PFSK-1 (cell line): ENCODE results near the gene FCSK.

ENCODE experiments used
- FOXP2 ChIP-seq: optimal IDR thresholded peaks from 2 replicates; pipeline ENCODE3; 2011; ENCODE audit warnings: borderline replicate concordance, control low read depth, inconsistent platforms; ENCODE audit not compliant: insufficient read depth; ENCODE audit errors: extremely low read length, extremely low read depth
- POLR2AphosphoS5 ChIP-seq: IDR thresholded peaks from 2 replicates; pipeline ENCODE4 v1.6.1; 2012; ENCODE audit warnings: low read depth, mild to moderate bottlenecking, control low read depth, low read length, moderate library complexity
- REST ChIP-seq, 2 experiments: IDR thresholded peaks; 2 replicates each; pipeline versions ENCODE4 v1.6.1 to v1.8.0; 2011 to 2012; ENCODE audit warnings: low read depth in 2 of 2, low read length in 2 of 2, control low read depth in 1 of 2, inconsistent platforms in 1 of 2, mild to moderate bottlenecking in 1 of 2, moderate library complexity in 1 of 2; ENCODE audit not compliant: insufficient read depth in 1 of 2
- SIN3A ChIP-seq: IDR thresholded peaks from 2 replicates; pipeline ENCODE4 v1.6.1; 2012; ENCODE audit warnings: mild to moderate bottlenecking, low read length, moderate library complexity, borderline replicate concordance; ENCODE audit not compliant: insufficient read depth
- TAF1 ChIP-seq: IDR thresholded peaks from 2 replicates; pipeline ENCODE4 v1.6.1; 2012; ENCODE audit warnings: low read length, control low read depth, borderline replicate concordance; ENCODE audit not compliant: insufficient read depth

The FCSK gene

GRCh38 chr16:70473446-70474319, 19.3 kb downstream of the FCSK start:
- TF ChIP-seq SIN3A (no peak), POLR2AphosphoS5 (no peak), TAF1 (no peak), REST (IDR thresholded peaks at IDR 0.05; ENCODE audit: insufficient read depth in 1 of 2, low read depth in 2 of 2, low read length in 2 of 2) (no peak), FOXP2 (no peak)

- no peak for TF ChIP-seq FOXP2
- no peak for TF ChIP-seq SIN3A
- TF ChIP-seq REST (IDR thresholded peaks at IDR 0.05; ENCODE audit: insufficient read depth in 1 of 2, low read depth in 2 of 2, low read length in 2 of 2), result no peak
- no peak for TF ChIP-seq TAF1
- no peak for TF ChIP-seq POLR2AphosphoS5
Observed at GRCh38 chr16:70474320-70475053, 20.1 kb downstream of the FCSK start.

GRCh38 chr16:70475054-70475871, 20.9 kb downstream of the FCSK start:
- TF ChIP-seq TAF1 (no peak), SIN3A (no peak), FOXP2 (no peak), POLR2AphosphoS5 (no peak), REST (IDR thresholded peaks at IDR 0.05; ENCODE audit: insufficient read depth in 1 of 2, low read depth in 2 of 2, low read length in 2 of 2) (no peak)

GRCh38 chr16:70476272-70477020, 22.1 kb downstream of the FCSK start:
- TF ChIP-seq FOXP2, result no peak
- TF ChIP-seq TAF1, result no peak
- TF ChIP-seq REST (IDR thresholded peaks at IDR 0.05; ENCODE audit: insufficient read depth in 1 of 2, low read depth in 2 of 2, low read length in 2 of 2), result no peak
- TF ChIP-seq SIN3A, result no peak
- no peak for TF ChIP-seq POLR2AphosphoS5
